K562 (cell line): ENCODE data around the gene IRF2BP2. TPM values are rescaled to one million over a fixed set of nuclear protein-coding genes. Genes with fewer than 3 reads are reported as not detected.

Source experiments
- BRD4 ChIP-seq: fragments of 200-600 bp; sonication (generic); IDR thresholded peaks from 2 replicates; pipeline ENCODE4 v1.6.1; 2017; ENCODE audit warnings: inconsistent platforms
- EP300 ChIP-seq: IDR thresholded peaks from 2 replicates; pipeline ENCODE4 v1.6.1; 2012; ENCODE audit warnings: low read length, improper control_type of control experiment
- EP400 ChIP-seq: fragments of 450-650 bp; IDR thresholded peaks from 2 replicates; pipeline ENCODE4 v1.6.1; 2017; ENCODE audit warnings: antibody characterized with exemption, mild to moderate bottlenecking, moderate library complexity
- FOXK1 ChIP-seq: sonication (generic); formaldehyde crosslinking; IDR thresholded peaks from 2 replicates; pipeline ENCODE4 v1.8.0; 2022; ENCODE audit warnings: missing genetic modification reagents, mild to moderate bottlenecking, borderline replicate concordance
- L3MBTL2 ChIP-seq: fragments of 450-650 bp; IDR thresholded peaks from 2 replicates; pipeline ENCODE4 v1.6.1; 2016; ENCODE audit warnings: mild to moderate bottlenecking, moderate library complexity
- MTA3 ChIP-seq: fragments of 450-650 bp; formaldehyde crosslinking; IDR thresholded peaks from 2 replicates; pipeline ENCODE4 v1.6.1; 2017; ENCODE audit warnings: mild to moderate bottlenecking, borderline replicate concordance
- MYNN ChIP-seq, 2 experiments: sonication (generic); formaldehyde crosslinking in 1 of 2; IDR thresholded peaks; 2 replicates each; pipeline versions ENCODE4 v1.5.0 to v1.6.1; 2016 to 2020; ENCODE audit warnings: antibody characterized with exemption in 1 of 2, missing genetic modification reagents in 1 of 2
- NCOA1 ChIP-seq: fragments of 450-650 bp; IDR thresholded peaks from 2 replicates; pipeline ENCODE4 v1.6.1; 2016; ENCODE audit warnings: low read depth
- NCOA6 ChIP-seq: fragments of 450-650 bp; IDR thresholded peaks from 2 replicates; pipeline ENCODE4 v1.6.1; 2017; ENCODE audit warnings: mild to moderate bottlenecking
- NR2C2 ChIP-seq, 2 experiments: fragments of 200-800 bp in 1 of 2; sonication (Bioruptor generic) in 1 of 2; sonication (generic) in 1 of 2; formaldehyde crosslinking in 1 of 2; IDR thresholded peaks; 2 replicates each; pipeline versions ENCODE4 v1.6.1 to v1.8.0; 2016 to 2022; ENCODE audit warnings: mild to moderate bottlenecking in 1 of 2, missing compliant biosample characterization in 1 of 2, missing genetic modification characterization in 1 of 2, missing genetic modification reagents in 1 of 2
- PYGO2 ChIP-seq: fragments of 450-650 bp; IDR thresholded peaks from 2 replicates; pipeline ENCODE4 v1.6.1; 2016; ENCODE audit warnings: mild to moderate bottlenecking, missing genetic modification characterization, moderate library complexity, missing compliant biosample characterization
- SMAD3 ChIP-seq: fragments of 450-650 bp; formaldehyde crosslinking; conservative IDR thresholded peaks from 2 replicates; pipeline ENCODE4 v1.4.0; 2020; ENCODE audit warnings: mild to moderate bottlenecking
- ZNF668 ChIP-seq: fragments of 250-450 bp; sonication (Bioruptor Pico); IDR thresholded peaks from 2 replicates; pipeline ENCODE4 v1.8.0; 2022; ENCODE audit warnings: mild to moderate bottlenecking, inconsistent platforms
- polyA plus RNA-seq, 8 experiments: library from polyadenylated mRNA; depleted of rRNA in 4 of 8; stranded (reverse) in 5 of 8; unstranded in 3 of 8; fragments of >200 nt; fragmentation: Nextera tagmentation in 2 of 8; fragmentation: Illumina TruSeq in 1 of 8; extraction: Ambion mirVana in 2 of 8; extraction: Trizol in 1 of 8; gene quantifications; 2 replicates each; pipeline versions ENCODE4 v1.2.1 to v1.2.3, GENCODE V29; 2011 to 2014; ENCODE audit warnings: inconsistent platforms in 1 of 8, missing spikeins in 1 of 8
- total RNA-seq, 7 experiments: library from RNA; depleted of rRNA in 6 of 7; stranded (reverse); fragments of >200 nt in 6 of 7; fragmentation: Illumina TruSeq in 2 of 7; extraction: Trizol in 2 of 7; gene quantifications; 2 replicates each; pipeline versions ENCODE4 v1.2.1 to v1.2.3, GENCODE V29; 2011 to 2021; ENCODE audit warnings: low replicate concordance in 1 of 7
- TF ChIP-seq, protein P1 (sequence below), 2 experiments: IDR thresholded peaks; 2 replicates each; pipeline ENCODE4 v1.6.1; 2012; ENCODE audit warnings: improper control_type of control experiment in 2 of 2, low read depth in 2 of 2, low read length in 2 of 2, borderline replicate concordance in 1 of 2
- TF ChIP-seq, protein P2 (sequence below): fragments of 450-650 bp; IDR thresholded peaks from 2 replicates; pipeline ENCODE4 v1.6.1; 2016; ENCODE audit warnings: antibody characterized with exemption

Gene IRF2BP2
- total and polyA plus RNA-seq, 9 of the 15 experiments (the other 6 are each of a cell fraction or from before 2014, with no cell fraction given), result 7.7 to 68.6 (median 22.1) TPM

DNA sequence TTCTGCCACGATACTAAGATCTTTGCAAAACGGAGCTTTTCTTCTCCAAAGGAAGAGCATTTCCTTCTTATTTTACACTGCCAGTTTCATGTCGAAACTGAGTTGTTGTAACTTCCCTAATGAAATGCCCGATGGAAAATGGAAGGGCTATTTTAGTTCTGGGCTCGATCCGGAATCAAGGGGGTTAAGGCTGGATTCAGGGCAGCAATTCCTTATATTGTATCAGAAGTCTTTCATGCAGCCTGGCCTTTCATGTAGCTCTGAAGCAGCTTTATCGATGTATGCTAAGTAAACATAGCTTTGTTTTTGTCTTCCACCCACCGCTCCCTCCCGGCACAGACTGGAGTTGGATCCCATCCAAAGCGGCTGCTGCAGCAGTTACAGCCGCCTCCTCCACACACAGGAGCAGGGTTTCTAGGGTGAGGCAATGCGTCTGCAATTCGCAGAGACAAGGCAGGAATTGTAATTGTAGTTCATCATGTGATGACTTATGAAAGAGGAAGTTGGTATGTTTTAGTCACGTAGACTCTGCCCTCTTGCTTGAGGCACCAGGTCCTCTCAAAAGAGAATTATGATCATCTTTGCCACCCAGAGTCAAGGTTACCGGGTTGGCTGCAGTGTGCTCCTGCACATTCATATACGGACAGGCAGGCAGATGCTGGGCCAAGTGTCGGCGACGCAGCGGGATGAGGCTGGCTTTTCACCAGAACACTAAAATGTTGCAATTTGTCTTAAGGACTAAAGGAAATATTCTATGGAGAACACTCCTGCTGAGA is 2.6 kb upstream of the IRF2BP2 start (continued):
- TF ChIP-seq MYNN (IDR thresholded peaks at IDR 0.05) (peak; percentile 82; the same call in 1 of the 2 replicates), MYNN (CRISPR knock-in tag; IDR thresholded peaks at IDR 0.05) (no peak), BRD4 (peak; percentile 89), MTA3 (peak; percentile 91), ZNF668 (CRISPR knock-in tag) (no peak), EP300 (peak; percentile 99), SMAD3 (CRISPR knock-in tag) (peak; percentile 4; the same call in 1 of the 2 replicates), EP400 (peak; percentile 93), PYGO2 (0 out of 2 replicates have a peak, but pooled peaks have one; percentile 58), NCOA1 (peak; percentile 89), FOXK1 (CRISPR knock-in tag) (0 out of 2 replicates have a peak, but pooled peaks have one; percentile 51), NR2C2 (CRISPR knock-in tag; IDR thresholded peaks at IDR 0.05) (no peak), NR2C2 (tag; IDR thresholded peaks at IDR 0.05) (peak; percentile 87; the same call in 1 of the 2 replicates), NCOA6 (no peak), L3MBTL2 (peak; percentile 91)
- TF ChIP-seq, protein P1, sequence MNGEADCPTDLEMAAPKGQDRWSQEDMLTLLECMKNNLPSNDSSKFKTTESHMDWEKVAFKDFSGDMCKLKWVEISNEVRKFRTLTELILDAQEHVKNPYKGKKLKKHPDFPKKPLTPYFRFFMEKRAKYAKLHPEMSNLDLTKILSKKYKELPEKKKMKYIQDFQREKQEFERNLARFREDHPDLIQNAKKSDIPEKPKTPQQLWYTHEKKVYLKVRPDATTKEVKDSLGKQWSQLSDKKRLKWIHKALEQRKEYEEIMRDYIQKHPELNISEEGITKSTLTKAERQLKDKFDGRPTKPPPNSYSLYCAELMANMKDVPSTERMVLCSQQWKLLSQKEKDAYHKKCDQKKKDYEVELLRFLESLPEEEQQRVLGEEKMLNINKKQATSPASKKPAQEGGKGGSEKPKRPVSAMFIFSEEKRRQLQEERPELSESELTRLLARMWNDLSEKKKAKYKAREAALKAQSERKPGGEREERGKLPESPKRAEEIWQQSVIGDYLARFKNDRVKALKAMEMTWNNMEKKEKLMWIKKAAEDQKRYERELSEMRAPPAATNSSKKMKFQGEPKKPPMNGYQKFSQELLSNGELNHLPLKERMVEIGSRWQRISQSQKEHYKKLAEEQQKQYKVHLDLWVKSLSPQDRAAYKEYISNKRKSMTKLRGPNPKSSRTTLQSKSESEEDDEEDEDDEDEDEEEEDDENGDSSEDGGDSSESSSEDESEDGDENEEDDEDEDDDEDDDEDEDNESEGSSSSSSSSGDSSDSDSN (IDR thresholded peaks at IDR 0.05; ENCODE audit: borderline replicate concordance in 1 of 2, low read depth in 2 of 2, low read length in 2 of 2), result peak; percentile 3 to 76; a peak in 2 of 4 replicates
- TF ChIP-seq, protein P2, sequence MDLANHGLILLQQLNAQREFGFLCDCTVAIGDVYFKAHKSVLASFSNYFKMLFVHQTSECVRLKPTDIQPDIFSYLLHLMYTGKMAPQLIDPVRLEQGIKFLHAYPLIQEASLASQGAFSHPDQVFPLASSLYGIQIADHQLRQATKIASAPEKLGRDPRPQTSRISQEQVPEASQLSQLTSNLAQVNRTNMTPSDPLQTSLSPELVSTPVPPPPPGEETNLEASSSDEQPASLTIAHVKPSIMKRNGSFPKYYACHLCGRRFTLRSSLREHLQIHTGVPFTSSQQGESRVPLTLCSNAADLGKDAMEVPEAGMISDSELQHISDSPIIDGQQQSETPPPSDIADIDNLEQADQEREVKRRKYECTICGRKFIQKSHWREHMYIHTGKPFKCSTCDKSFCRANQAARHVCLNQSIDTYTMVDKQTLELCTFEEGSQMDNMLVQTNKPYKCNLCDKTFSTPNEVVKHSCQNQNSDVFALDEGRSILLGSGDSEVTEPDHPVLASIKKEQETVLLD, result 0 out of 2 replicates have a peak, but pooled peaks have one; percentile 18
